T-cell (primary cell): ENCODE results near the gene STX8. TPM values are rescaled to one million over a fixed set of nuclear protein-coding genes. Genes with fewer than 3 reads are reported as not detected.
A peak's percentile ranks its signal among the peaks of the same experiment; 100 is the strongest.

Experiments
- ATAC-seq, 4 experiments: fragments of 200-7000 bp in 3 of 4; fragments of 150-1000 bp in 1 of 4; cut with Tn5 transposase; replicated peaks in 1 of 4; 1 replicate in 3 of 4; 2 replicates in 1 of 4; pipeline ENCODE4 v1.10.0; 2021; ENCODE audit warnings: moderate library complexity in 3 of 4, mild to moderate bottlenecking in 2 of 4, moderate number of reproducible peaks in 1 of 4
- CTCF ChIA-PET, 2 donors: fragments of 300-600 bp; sonication (Branson Sonifier 250); formaldehyde crosslinking; loops; one replicate each; lab custom pipeline; 2022; ENCODE audit warnings: antibody characterized with exemption in 2 of 2; lab: Charles Lee
- POLR2A ChIA-PET, 2 donors: fragments of 300-600 bp; sonication (Branson Sonifier 250); formaldehyde crosslinking; loops; one replicate each; lab custom pipeline; 2022; ENCODE audit warnings: antibody characterized with exemption in 2 of 2; lab: Charles Lee
- DNase-seq, 35 experiments: peaks; one replicate each; pipeline versions ENCODE4 v3.0.0 to v3.0.0-alpha.2; 2013 to 2023
- H3K27ac ChIP-seq: one replicate; pipeline ENCODE4 v1.5.1; 2013; ENCODE audit warnings: low read length
- H3K27me3 ChIP-seq, 2 experiments: replicated peaks in 1 of 2; 1 replicate in 1 of 2; 2 replicates in 1 of 2; pipeline versions ENCODE4 v1.6.1 to v1.7.0; 2013; ENCODE audit warnings: low read length in 1 of 2, mixed read lengths in 1 of 2; ENCODE audit not compliant: control insufficient read depth in 2 of 2, insufficient read depth in 2 of 2; ENCODE audit errors: extremely low read depth in 1 of 2
- H3K36me3 ChIP-seq, 2 donors: 1 replicate in 1 of 2; 2 replicates in 1 of 2; pipeline versions ENCODE4 v1.6.1 to v1.7.0; 2013; ENCODE audit warnings: low read length in 1 of 2; ENCODE audit not compliant: control insufficient read depth in 2 of 2, insufficient read depth in 1 of 2; ENCODE audit errors: extremely low read depth in 1 of 2
- H3K4me1 ChIP-seq, 2 experiments: 1 replicate in 1 of 2; 2 replicates in 1 of 2; pipeline versions ENCODE4 v1.6.1 to v1.7.0; 2013; ENCODE audit warnings: low read length in 2 of 2, mixed read lengths in 1 of 2; ENCODE audit not compliant: insufficient read depth in 2 of 2, control insufficient read depth in 1 of 2; ENCODE audit errors: extremely low read depth in 1 of 2
- H3K4me3 ChIP-seq, 2 donors: 1 replicate in 1 of 2; 2 replicates in 1 of 2; pipeline versions ENCODE4 v1.5.1 to v1.7.0; 2013; ENCODE audit warnings: mild to moderate bottlenecking in 2 of 2, low read length in 1 of 2, moderate library complexity in 1 of 2; ENCODE audit not compliant: control insufficient read depth in 1 of 2; ENCODE audit errors: extremely low read depth in 1 of 2
- H3K9me3 ChIP-seq: 2 replicates; pipeline ENCODE4 v1.7.0; 2013
- H3K27ac Mint-ChIP-seq, 2 donors: one replicate each; pipeline ENCODE4 v1.8.0; 2020 to 2021; ENCODE audit warnings: mild to moderate bottlenecking in 2 of 2, mixed read lengths in 2 of 2
- H3K27me3 Mint-ChIP-seq, 2 donors: one replicate each; pipeline ENCODE4 v1.8.0; 2021 to 2022; ENCODE audit warnings: mixed read lengths in 2 of 2
- H3K36me3 Mint-ChIP-seq: one replicate; pipeline ENCODE4 v1.8.0; 2021; ENCODE audit warnings: mixed read lengths
- H3K4me1 Mint-ChIP-seq, 3 donors: one replicate each; pipeline ENCODE4 v1.8.0; 2020 to 2022; ENCODE audit warnings: mixed read lengths in 3 of 3, mild to moderate bottlenecking in 1 of 3
- H3K4me3 Mint-ChIP-seq, 3 donors: one replicate each; pipeline ENCODE4 v1.8.0; 2020 to 2022; ENCODE audit warnings: mild to moderate bottlenecking in 3 of 3, mixed read lengths in 3 of 3, moderate library complexity in 3 of 3
- H3K9me3 Mint-ChIP-seq, 3 donors: one replicate each; pipeline ENCODE4 v1.8.0; 2020 to 2022; ENCODE audit warnings: mixed read lengths in 3 of 3
- WGBS: methylation state at CpG from one replicate; pipeline ENCODE4 v1.1.5; 2013; ENCODE audit warnings: missing lambda C conversion rate; ENCODE audit not compliant: insufficient coverage; 5-methylcytosine and 5-hydroxymethylcytosine counted together
- total RNA-seq, 35 experiments: library from RNA in 6 of 35; stranded (reverse) in 6 of 35; fragments of 120-200 nt in 1 of 35; gene quantifications; one replicate each; pipeline versions ENCODE4 v1.2.1 to v1.2.4 and lab custom pipeline; 2013 to 2026

The STX8 gene
- total RNA-seq, 5 donors from 2014 or later (not counting 1 experiment from before 2014, with no cell fraction given): 34.1 to 65.2 (median 57.8) TPM

- Mint-ChIP-seq H3K9me3 (peaks cover 0 to 4% (median 0%) of the 10 kb centered on the region in 3 donors), H3K36me3 (peaks cover 14% of the 10 kb centered on the region), H3K27me3 (no peaks in the 10 kb centered on the region), H3K4me1 (peaks cover 0 to 3% (median 0%) of the 10 kb centered on the region in 3 donors), H3K4me3 (no peak overlapping the region), H3K27ac (no peak overlapping the region)
- H3K4me1 ChIP-seq: no peaks in the 10 kb centered on the region
- H3K36me3 ChIP-seq: no peaks in the 10 kb centered on the region
- WGBS: no CpG with 5 or more reads among the region's 3 CpGs
- ChIA-PET CTCF (no interaction called here), POLR2A (no interaction called here)
- H3K9me3 ChIP-seq: no peaks in the 10 kb centered on the region
- H3K27ac ChIP-seq: no peak overlapping the region
- peak in 1 of 35 experiments; percentile 2 for DNase-seq
- H3K4me3 ChIP-seq: no peak overlapping the region
- H3K27me3 ChIP-seq: no peaks in the 10 kb centered on the region
- no peak for ATAC-seq
Measured at GRCh38 chr17:9414471-9414870, 161.1 kb downstream of the STX8 start.

- Mint-ChIP-seq H3K27me3 (no peaks in the 10 kb centered on the region), H3K9me3 (peaks cover 0 to 4% (median 0%) of the 10 kb centered on the region in 3 donors), H3K27ac (no peak overlapping the region), H3K36me3 (peaks cover 1% of the 10 kb centered on the region), H3K4me3 (no peak overlapping the region), H3K4me1 (peaks cover 0 to 3% (median 0%) of the 10 kb centered on the region in 3 donors)
- DNase-seq (no peak), ATAC-seq (no peak)
- CTCF ChIA-PET: no interaction called here
- WGBS: no CpG with 5 or more reads among the region's 2 CpGs
- Histone ChIP-seq H3K4me1 (no peaks in the 10 kb centered on the region), H3K9me3 (no peaks in the 10 kb centered on the region), H3K27me3 (no peaks in the 10 kb centered on the region), H3K27ac (no peak overlapping the region), H3K36me3 (no peaks in the 10 kb centered on the region), H3K4me3 (no peak overlapping the region)
- POLR2A ChIA-PET: no interaction called here
Measured at GRCh38 chr17:9410737-9411136, 164.9 kb downstream of the STX8 start.

- Mint-ChIP-seq H3K4me1 (peaks cover 0 to 3% (median 0%) of the 10 kb centered on the region in 3 donors), H3K27me3 (no peaks in the 10 kb centered on the region), H3K9me3 (peaks cover 0 to 3% (median 0%) of the 10 kb centered on the region in 3 donors), H3K36me3 (no peaks in the 10 kb centered on the region), H3K27ac (no peak overlapping the region), H3K4me3 (no peak overlapping the region)
- 99% methylated on average over 7 of the region's 9 CpGs for WGBS
- DNase-seq: no peak
- no peaks in the 10 kb centered on the region for H3K9me3 ChIP-seq
- no peak overlapping the region for H3K4me3 ChIP-seq
- H3K27me3 ChIP-seq: no peaks in the 10 kb centered on the region
- H3K4me1 ChIP-seq: no peaks in the 10 kb centered on the region
- ATAC-seq: no peak
- CTCF ChIA-PET: no interaction called here
- no peaks in the 10 kb centered on the region for H3K36me3 ChIP-seq
- POLR2A ChIA-PET: interaction anchor here in 1 of 2 donors (0.6 kb wide), 1 partner anchor 1290 kb away, joined by 4 read pairs; no protein-coding TSS in a partner anchor
- no peak overlapping the region for H3K27ac ChIP-seq
Measured at GRCh38 chr17:9410301-9410700, 165.3 kb downstream of the STX8 start.

- Mint-ChIP-seq H3K27me3 (no peaks in the 10 kb centered on the region), H3K36me3 (peaks cover 1% of the 10 kb centered on the region), H3K4me3 (no peak overlapping the region), H3K9me3 (no peaks in the 10 kb centered on the region), H3K27ac (no peak overlapping the region), H3K4me1 (no peaks in the 10 kb centered on the region)
- Histone ChIP-seq H3K4me1 (no peaks in the 10 kb centered on the region), H3K36me3 (no peaks in the 10 kb centered on the region), H3K27ac (no peak overlapping the region), H3K27me3 (no peaks in the 10 kb centered on the region), H3K9me3 (no peaks in the 10 kb centered on the region), H3K4me3 (no peak overlapping the region)
- ATAC-seq: no peak
- ChIA-PET CTCF (no interaction called here), POLR2A (interaction anchor here in 1 of 2 donors (0.6 kb wide), 1 partner anchor 1290 kb away, joined by 4 read pairs; no protein-coding TSS in a partner anchor)
- no CpG with 5 or more reads among the region's 4 CpGs for WGBS
- no peak for DNase-seq
Measured at GRCh38 chr17:9409878-9410277, 165.7 kb downstream of the STX8 start.

- no peak overlapping the region for H3K27ac Mint-ChIP-seq
- H3K9me3 Mint-ChIP-seq: no peaks in the 10 kb centered on the region
- no peak for DNase-seq
- WGBS: 98% methylated on average over 5 of the region's 12 CpGs
- ChIA-PET POLR2A (no interaction called here), CTCF (no interaction called here)
- H3K27me3 Mint-ChIP-seq: no peaks in the 10 kb centered on the region
- no peaks in the 10 kb centered on the region for H3K36me3 ChIP-seq
- peaks cover 4% of the 10 kb centered on the region for H3K36me3 Mint-ChIP-seq
- ATAC-seq: no peak
- no peak overlapping the region for H3K4me3 ChIP-seq
- no peak overlapping the region for H3K27ac ChIP-seq
- no peaks in the 10 kb centered on the region for H3K9me3 ChIP-seq
- no peak overlapping the region for H3K4me3 Mint-ChIP-seq
- no peaks in the 10 kb centered on the region for H3K4me1 Mint-ChIP-seq
- H3K4me1 ChIP-seq: no peaks in the 10 kb centered on the region
- no peaks in the 10 kb centered on the region for H3K27me3 ChIP-seq
Measured at GRCh38 chr17:9408868-9409829, 166.5 kb downstream of the STX8 start.

GRCh38 chr17:9408381-9408780, 167.2 kb downstream of the STX8 start:
- ATAC-seq (no peak), DNase-seq (no peak)
- Mint-ChIP-seq H3K4me1 (no peaks in the 10 kb centered on the region), H3K9me3 (no peaks in the 10 kb centered on the region), H3K27me3 (no peaks in the 10 kb centered on the region), H3K27ac (no peak overlapping the region), H3K36me3 (peaks cover 4% of the 10 kb centered on the region), H3K4me3 (no peak overlapping the region)
- Histone ChIP-seq H3K27ac (no peak overlapping the region), H3K4me3 (no peak overlapping the region), H3K4me1 (no peaks in the 10 kb centered on the region), H3K27me3 (no peaks in the 10 kb centered on the region), H3K36me3 (no peaks in the 10 kb centered on the region), H3K9me3 (no peaks in the 10 kb centered on the region)
- no CpG with 5 or more reads among the region's 1 CpG for WGBS
- ChIA-PET POLR2A (no interaction called here), CTCF (no interaction called here)
